Right atrium auricular region (tissue), 2 donors: ENCODE results near the gene CMPK2. TPM values are rescaled to one million over a fixed set of nuclear protein-coding genes. Genes with fewer than 3 reads are reported as not detected.

Experiments
- DNase-seq: peaks from one replicate; pipeline ENCODE4 v3.0.0-alpha.2; 2019; ENCODE audit warnings: low spot score
- H3K27ac ChIP-seq, 2 donors: fragments of 200-600 bp; sonication (generic); 1 replicate in 1 of 2; 2 replicates in 1 of 2; pipeline ENCODE4 v1.5.1; 2016 to 2019
- H3K27me3 ChIP-seq, 2 donors: fragments of 200-600 bp; sonication (generic); one replicate each; pipeline versions ENCODE4 v1.5.1 to v1.6.0; 2017 to 2019
- H3K36me3 ChIP-seq: fragments of 200-600 bp; sonication (generic); one replicate; pipeline ENCODE4 v1.5.1; 2016
- H3K4me1 ChIP-seq, 2 donors: fragments of 200-600 bp; sonication (generic); one replicate each; pipeline versions ENCODE4 v1.5.1 to v1.6.0; 2017 to 2019
- H3K4me3 ChIP-seq, 2 donors: fragments of 200-600 bp; sonication (generic); 1 replicate in 1 of 2; 2 replicates in 1 of 2; pipeline ENCODE4 v1.5.1; 2017 to 2019; ENCODE audit warnings: mild to moderate bottlenecking in 1 of 2, moderate library complexity in 1 of 2
- H3K9me3 ChIP-seq, 2 donors: fragments of 200-600 bp; sonication (generic); one replicate each; pipeline ENCODE4 v1.5.1; 2019
- total RNA-seq, 2 donors: library from RNA; depleted of rRNA; stranded (reverse); fragments of >200 nt; gene quantifications; one replicate each; pipeline ENCODE4 v1.1.0, GENCODE V29; 2016
- TF ChIP-seq, protein P1 (sequence below), 2 donors: fragments of 200-600 bp; sonication (generic); IDR thresholded peaks; one replicate each; pipeline ENCODE4 v1.5.1; 2019; ENCODE audit warnings: antibody characterized with exemption in 2 of 2

The CMPK2 gene
- total RNA-seq, 2 donors from 2014 or later, result 1.8 to 4.4 TPM

DNA sequence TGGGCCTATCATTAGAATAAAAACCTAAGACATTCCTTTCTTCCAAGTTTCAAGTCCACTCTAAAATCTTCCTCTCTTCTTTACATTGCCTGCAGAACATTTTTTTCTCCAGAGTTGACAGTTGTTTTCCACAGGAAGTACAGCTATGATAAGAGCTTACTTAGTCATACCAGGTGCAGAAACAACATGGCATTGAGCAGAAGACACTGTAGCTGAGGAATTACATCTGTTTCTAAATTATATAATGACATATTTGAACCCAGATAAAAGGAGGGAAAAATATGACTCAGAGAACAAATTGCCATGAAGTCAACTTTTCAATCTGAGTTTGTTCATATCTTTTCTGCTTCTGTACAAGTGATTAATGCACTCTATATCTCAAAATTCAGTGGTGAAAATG, 30.2 kb downstream of the CMPK2 start:
- no peaks in the 10 kb centered on the region for H3K4me1 ChIP-seq
- peaks cover 0 to 27% of the 10 kb centered on the region in 2 donors for H3K9me3 ChIP-seq
- no peak overlapping the region for H3K4me3 ChIP-seq
- H3K27ac ChIP-seq, result no peak overlapping the region
- DNase-seq, result no peak
- no peaks in the 10 kb centered on the region for H3K27me3 ChIP-seq
- no peaks in the 10 kb centered on the region for H3K36me3 ChIP-seq
- TF ChIP-seq, protein P1, sequence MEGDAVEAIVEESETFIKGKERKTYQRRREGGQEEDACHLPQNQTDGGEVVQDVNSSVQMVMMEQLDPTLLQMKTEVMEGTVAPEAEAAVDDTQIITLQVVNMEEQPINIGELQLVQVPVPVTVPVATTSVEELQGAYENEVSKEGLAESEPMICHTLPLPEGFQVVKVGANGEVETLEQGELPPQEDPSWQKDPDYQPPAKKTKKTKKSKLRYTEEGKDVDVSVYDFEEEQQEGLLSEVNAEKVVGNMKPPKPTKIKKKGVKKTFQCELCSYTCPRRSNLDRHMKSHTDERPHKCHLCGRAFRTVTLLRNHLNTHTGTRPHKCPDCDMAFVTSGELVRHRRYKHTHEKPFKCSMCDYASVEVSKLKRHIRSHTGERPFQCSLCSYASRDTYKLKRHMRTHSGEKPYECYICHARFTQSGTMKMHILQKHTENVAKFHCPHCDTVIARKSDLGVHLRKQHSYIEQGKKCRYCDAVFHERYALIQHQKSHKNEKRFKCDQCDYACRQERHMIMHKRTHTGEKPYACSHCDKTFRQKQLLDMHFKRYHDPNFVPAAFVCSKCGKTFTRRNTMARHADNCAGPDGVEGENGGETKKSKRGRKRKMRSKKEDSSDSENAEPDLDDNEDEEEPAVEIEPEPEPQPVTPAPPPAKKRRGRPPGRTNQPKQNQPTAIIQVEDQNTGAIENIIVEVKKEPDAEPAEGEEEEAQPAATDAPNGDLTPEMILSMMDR (IDR thresholded peaks at IDR 0.05), result no peak

DNA sequence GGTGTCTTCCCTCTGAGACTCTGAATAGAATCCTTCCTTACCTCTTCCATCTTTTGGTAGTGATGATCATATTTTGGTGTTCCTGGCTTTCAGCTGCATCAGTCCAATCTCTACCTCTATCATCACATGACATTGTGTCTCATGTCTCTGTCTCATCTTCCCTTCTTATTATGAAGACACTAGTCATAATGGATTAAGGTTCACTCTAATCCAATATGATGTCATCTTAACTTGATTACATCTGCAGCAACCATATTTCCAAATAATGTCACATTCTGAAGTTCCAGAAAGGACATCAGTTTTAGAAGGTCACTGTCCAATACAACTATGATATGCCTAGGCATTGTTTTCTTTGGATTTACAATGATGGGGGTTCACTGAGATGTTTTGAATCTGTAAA, 31.5 kb downstream of the CMPK2 start:
- no peaks in the 10 kb centered on the region for H3K27me3 ChIP-seq
- H3K9me3 ChIP-seq, result peaks cover 0 to 19% of the 10 kb centered on the region in 2 donors
- no peaks in the 10 kb centered on the region for H3K36me3 ChIP-seq
- no peak overlapping the region for H3K27ac ChIP-seq
- H3K4me3 ChIP-seq, result no peak overlapping the region
- TF ChIP-seq, protein P1 (IDR thresholded peaks at IDR 0.05), result no peak
- no peaks in the 10 kb centered on the region for H3K4me1 ChIP-seq
- DNase-seq, result no peak

GRCh38 chr2:6833300-6833604, 32.5 kb downstream of the CMPK2 start:
- TF ChIP-seq, protein P1 (IDR thresholded peaks at IDR 0.05), result no peak
- Histone ChIP-seq H3K4me1 (no peaks in the 10 kb centered on the region), H3K4me3 (no peak overlapping the region), H3K27me3 (no peaks in the 10 kb centered on the region), H3K36me3 (no peaks in the 10 kb centered on the region), H3K27ac (no peak overlapping the region), H3K9me3 (peaks cover 0 to 19% of the 10 kb centered on the region in 2 donors)
- DNase-seq, result no peak

DNA sequence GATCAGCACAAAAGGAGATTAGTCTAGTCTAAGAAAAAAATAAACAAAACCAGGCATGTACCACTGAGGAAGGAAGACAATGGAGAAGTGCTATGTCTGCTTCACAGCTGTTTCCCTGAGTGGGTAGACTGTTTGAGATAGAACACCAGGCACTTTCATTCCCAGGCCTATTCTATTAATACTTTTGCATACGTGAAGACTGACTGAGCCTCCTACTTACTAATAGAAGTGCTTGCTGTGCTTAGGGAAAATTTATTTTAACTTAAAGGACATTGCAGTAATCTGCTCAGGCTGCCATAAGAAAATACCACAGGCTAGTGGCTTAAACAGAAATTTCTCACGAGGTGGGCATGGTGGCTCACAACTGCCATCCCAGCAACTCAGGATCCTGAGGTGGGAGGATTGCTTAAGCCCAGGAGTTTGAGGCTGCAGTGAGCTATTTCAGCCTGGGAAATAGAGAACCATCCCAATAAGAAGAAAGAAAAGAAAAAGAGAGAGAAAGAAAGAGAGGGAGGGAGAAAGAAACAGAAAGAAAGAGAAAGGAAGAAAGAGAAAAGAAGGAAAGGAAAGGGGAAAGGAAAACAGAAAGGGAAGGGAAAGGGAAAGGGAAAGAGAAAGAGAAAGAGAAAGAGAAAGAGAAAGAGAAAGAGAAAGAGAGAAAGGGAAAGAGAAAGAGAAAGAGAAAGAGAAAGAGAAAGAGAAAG, 33.0 kb downstream of the CMPK2 start:
- peaks cover 0 to 19% of the 10 kb centered on the region in 2 donors for H3K9me3 ChIP-seq
- H3K27ac ChIP-seq, result no peak overlapping the region
- no peaks in the 10 kb centered on the region for H3K36me3 ChIP-seq
- no peaks in the 10 kb centered on the region for H3K27me3 ChIP-seq
- TF ChIP-seq, protein P1 (IDR thresholded peaks at IDR 0.05), result no peak
- peaks cover 0 to 4% of the 10 kb centered on the region in 2 donors for H3K4me1 ChIP-seq
- H3K4me3 ChIP-seq, result no peak overlapping the region
- DNase-seq, result no peak

GRCh38 chr2:6831229-6831628, 34.5 kb downstream of the CMPK2 start:
- H3K4me3 ChIP-seq, result no peak overlapping the region
- TF ChIP-seq, protein P1 (IDR thresholded peaks at IDR 0.05), result no peak
- H3K4me1 ChIP-seq, result peaks cover 0 to 13% of the 10 kb centered on the region in 2 donors
- no peak for DNase-seq
- no peaks in the 10 kb centered on the region for H3K27me3 ChIP-seq
- no peaks in the 10 kb centered on the region for H3K36me3 ChIP-seq
- no peak overlapping the region for H3K27ac ChIP-seq
- peaks cover 0 to 19% of the 10 kb centered on the region in 2 donors for H3K9me3 ChIP-seq

DNA sequence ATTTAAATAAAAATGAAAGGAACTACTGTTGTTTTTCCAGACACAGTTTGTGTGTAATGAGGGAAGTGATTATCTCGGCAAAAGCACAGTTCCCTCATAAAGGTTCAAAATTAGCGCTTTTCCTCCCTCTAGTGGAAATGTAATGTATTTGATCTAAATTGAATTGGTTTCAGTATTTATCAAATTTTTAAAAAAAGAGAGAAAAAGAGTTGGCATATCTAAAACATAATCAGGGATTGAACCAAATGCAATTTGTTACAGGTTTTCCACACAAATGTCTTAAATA, 37.5 kb downstream of the CMPK2 start:
- H3K27ac ChIP-seq, result no peak overlapping the region
- H3K27me3 ChIP-seq, result no peaks in the 10 kb centered on the region
- H3K4me3 ChIP-seq, result no peak overlapping the region
- TF ChIP-seq, protein P1 (IDR thresholded peaks at IDR 0.05), result peak; percentile 12 to 68
- peaks cover 0 to 13% of the 10 kb centered on the region in 2 donors for H3K4me1 ChIP-seq
- no peak for DNase-seq
- no peaks in the 10 kb centered on the region for H3K36me3 ChIP-seq
- peaks cover 0 to 6% of the 10 kb centered on the region in 2 donors for H3K9me3 ChIP-seq
